ENCODE results near the gene PNPLA8. TPM values are rescaled to one million over a fixed set of nuclear protein-coding genes. Genes with fewer than 3 reads are reported as not detected.
A peak's percentile ranks its signal among the peaks of the same experiment; 100 is the strongest.
"Not testable (repeated sequence)": the region's sequence is repeated elsewhere in the genome, so short reads cannot be mapped to it uniquely, and the experiment has no call there.

Gene PNPLA8
- 22.6 TPM for total RNA-seq

GRCh38 chr7:108525985-108526767 lies at the start of gene PNPLA8:
Gene PNPLA8, minus strand, starts transcription at chr7:108526135. Its CDS starts 10,644 bp downstream, at chr7:108515491.
- DNase-seq (ENCODE audit: low spot score): peak; percentile 100

- DNase-seq (ENCODE audit: low spot score): no peak
Observed at GRCh38 chr7:108575156-108575555, 49.2 kb upstream of the PNPLA8 start.

GRCh38 chr7:108572480-108572879 lies 46.5 kb upstream of the PNPLA8 start:
- DNase-seq (ENCODE audit: low spot score): no peak

GRCh38 chr7:108570146-108570755 lies 44.3 kb upstream of the PNPLA8 start:
- DNase-seq (ENCODE audit: low spot score): peak; percentile 38

GRCh38 chr7:108569381-108570145 lies 43.6 kb upstream of the PNPLA8 start, which contains the start of the genes DNAJB9 and THAP5:
Gene DNAJB9, plus strand, starts transcription at chr7:108569874. Its CDS starts 1,853 bp downstream, at chr7:108571727.
Gene THAP5, minus strand, starts transcription at chr7:108569706. Its CDS starts 137 bp downstream, at chr7:108569569.
- DNase-seq (ENCODE audit: low spot score): peak; percentile 99

- DNase-seq (ENCODE audit: low spot score): no peak
Observed at GRCh38 chr7:108568801-108569380, 43.0 kb upstream of the PNPLA8 start.

- DNase-seq (ENCODE audit: low spot score): no peak
Observed at GRCh38 chr7:108565987-108566386, 40.1 kb upstream of the PNPLA8 start.

GRCh38 chr7:108561047-108561619 lies 35.2 kb upstream of the PNPLA8 start:
- DNase-seq (ENCODE audit: low spot score): no peak

GRCh38 chr7:108559253-108559652 lies 33.3 kb upstream of the PNPLA8 start:
- DNase-seq (ENCODE audit: low spot score): no peak

- no peak for DNase-seq (ENCODE audit: low spot score)
Observed at GRCh38 chr7:108557617-108558016, 31.7 kb upstream of the PNPLA8 start.

- no peak for DNase-seq (ENCODE audit: low spot score)
Observed at GRCh38 chr7:108557191-108557590, 31.3 kb upstream of the PNPLA8 start.

GRCh38 chr7:108556665-108557064 lies 30.7 kb upstream of the PNPLA8 start:
- DNase-seq (ENCODE audit: low spot score): not testable (repeated sequence)

- DNase-seq (ENCODE audit: low spot score): not testable (repeated sequence)
Observed at GRCh38 chr7:108548141-108548896, 22.4 kb upstream of the PNPLA8 start.

GRCh38 chr7:108541478-108541877 lies 15.5 kb upstream of the PNPLA8 start:
- DNase-seq (ENCODE audit: low spot score): no peak

GRCh38 chr7:108538685-108539084 lies 12.8 kb upstream of the PNPLA8 start:
- DNase-seq (ENCODE audit: low spot score): not testable (repeated sequence)

- not testable (repeated sequence) for DNase-seq (ENCODE audit: low spot score)
Observed at GRCh38 chr7:108538236-108538635, 12.3 kb upstream of the PNPLA8 start.

GRCh38 chr7:108537229-108537628 lies 11.3 kb upstream of the PNPLA8 start:
- DNase-seq (ENCODE audit: low spot score): no peak

- DNase-seq (ENCODE audit: low spot score): no peak
Observed at GRCh38 chr7:108535744-108536143, 9.8 kb upstream of the PNPLA8 start.

GRCh38 chr7:108535257-108535656 lies 9.3 kb upstream of the PNPLA8 start:
- DNase-seq (ENCODE audit: low spot score): no peak

GRCh38 chr7:108533712-108534111 lies 7.8 kb upstream of the PNPLA8 start:
- DNase-seq (ENCODE audit: low spot score): no peak

GRCh38 chr7:108529341-108529740 lies 3.4 kb upstream of the PNPLA8 start:
- no peak for DNase-seq (ENCODE audit: low spot score)
